GM23338 (cell line): ENCODE results near the gene OR2T6. TPM values are rescaled to one million over a fixed set of nuclear protein-coding genes. Genes with fewer than 3 reads are reported as not detected.

ENCODE experiments used
- ATAC-seq: fragments of 200-7000 bp; cut with Tn5 transposase; 3 replicates; pipeline ENCODE4 v1.9.1; 2020
- DNase-seq: peaks from one replicate; pipeline ENCODE4 v3.0.0-alpha.2; 2015; ENCODE audit warnings: low spot score
- H2AFZ ChIP-seq: fragments of 200-600 bp; sonication (generic); 2 replicates; pipeline ENCODE4 v1.8.0; 2016; ENCODE audit warnings: antibody characterized with exemption, mild to moderate bottlenecking, moderate library complexity
- H3F3A ChIP-seq: fragments of 200-600 bp; sonication (generic); replicated peaks from 2 replicates; pipeline ENCODE4 v1.8.0; 2017; ENCODE audit warnings: antibody characterized with exemption, mixed run types, low read depth
- H3K27ac ChIP-seq: fragments of 200-600 bp; sonication (generic); 2 replicates; pipeline ENCODE4 v1.6.1; 2016; ENCODE audit warnings: low read depth
- H3K27me3 ChIP-seq: fragments of 200-600 bp; sonication (generic); 2 replicates; pipeline ENCODE4 v1.8.0; 2016; ENCODE audit warnings: mild to moderate bottlenecking, mixed run types, moderate library complexity; ENCODE audit not compliant: insufficient read depth
- H3K36me3 ChIP-seq: fragments of 200-600 bp; sonication (generic); 2 replicates; pipeline ENCODE4 v1.8.0; 2016; ENCODE audit warnings: mild to moderate bottlenecking; ENCODE audit not compliant: insufficient read depth
- H3K4me1 ChIP-seq: fragments of 200-600 bp; sonication (generic); 2 replicates; pipeline ENCODE4 v1.8.0; 2016; ENCODE audit warnings: mild to moderate bottlenecking, moderate library complexity; ENCODE audit not compliant: insufficient read depth
- H3K4me2 ChIP-seq: fragments of 200-600 bp; sonication (generic); 2 replicates; pipeline ENCODE4 v1.7.1; 2017; ENCODE audit warnings: mixed run types
- H3K4me3 ChIP-seq: fragments of 200-600 bp; sonication (generic); 2 replicates; pipeline ENCODE4 v1.6.1; 2016; ENCODE audit warnings: mixed run types
- H3K79me2 ChIP-seq: fragments of 200-600 bp; sonication (generic); replicated peaks from 2 replicates; pipeline ENCODE4 v1.8.0; 2017; ENCODE audit warnings: mild to moderate bottlenecking; ENCODE audit not compliant: insufficient read depth
- H3K9me2 ChIP-seq: fragments of 200-600 bp; sonication (generic); 2 replicates; pipeline ENCODE4 v1.8.0; 2017; ENCODE audit not compliant: insufficient read depth
- H4K20me1 ChIP-seq: fragments of 200-600 bp; sonication (generic); replicated peaks from 2 replicates; pipeline ENCODE4 v1.8.0; 2017; ENCODE audit warnings: mild to moderate bottlenecking; ENCODE audit not compliant: insufficient read depth
- H3K27ac Mint-ChIP-seq: 2 replicates; pipeline ENCODE4 v1.8.0; 2020; ENCODE audit warnings: inconsistent platforms, mild to moderate bottlenecking, moderate library complexity, mixed read lengths
- H3K27me3 Mint-ChIP-seq: 3 replicates; pipeline ENCODE4 v1.8.0; 2022; ENCODE audit warnings: low read depth, mild to moderate bottlenecking, moderate library complexity, mixed read lengths, inconsistent platforms; ENCODE audit not compliant: insufficient read depth, poor library complexity
- H3K36me3 Mint-ChIP-seq: 3 replicates; pipeline ENCODE4 v1.8.0; 2021; ENCODE audit warnings: low read depth, mild to moderate bottlenecking, inconsistent platforms, moderate library complexity, mixed read lengths
- H3K4me1 Mint-ChIP-seq: 3 replicates; pipeline ENCODE4 v1.8.0; 2020; ENCODE audit warnings: mild to moderate bottlenecking, inconsistent platforms, mixed read lengths
- H3K4me3 Mint-ChIP-seq: 3 replicates; pipeline ENCODE4 v1.8.0; 2021; ENCODE audit warnings: moderate library complexity, mild to moderate bottlenecking, inconsistent platforms, mixed read lengths
- H3K9me3 Mint-ChIP-seq: 3 replicates; pipeline ENCODE4 v1.8.0; 2020; ENCODE audit warnings: moderate library complexity, mild to moderate bottlenecking, inconsistent platforms, mixed read lengths
- CREB1 ChIP-seq: fragments of 250-450 bp; sonication (Bioruptor Pico); IDR thresholded peaks from 2 replicates; pipeline ENCODE4 v1.5.0; 2020; ENCODE audit warnings: low read depth, mild to moderate bottlenecking, moderate library complexity
- CTCF ChIP-seq, 2 experiments: fragments of 200-600 bp in 1 of 2; sonication (generic) in 1 of 2; conservative IDR thresholded peaks; 2 replicates each; pipeline versions ENCODE4 v1.5.1 to v1.6.1; 2016 to 2017; ENCODE audit warnings: antibody characterized with exemption in 2 of 2, low read depth in 2 of 2, mild to moderate bottlenecking in 2 of 2, moderate library complexity in 1 of 2
- ETS1 ChIP-seq: IDR thresholded peaks from 2 replicates; pipeline ENCODE4 v1.6.1; 2016; ENCODE audit warnings: antibody characterized with exemption
- EZH2 ChIP-seq: fragments of 200-600 bp; sonication (generic); IDR thresholded peaks from one replicate; pipeline ENCODE4 v1.8.0; 2017; ENCODE audit warnings: antibody characterized with exemption, mild to moderate bottlenecking, low read depth; ENCODE audit not compliant: unreplicated experiment
- EZH2phosphoT487 ChIP-seq: fragments of 200-600 bp; sonication (generic); IDR thresholded peaks from one replicate; pipeline ENCODE4 v1.8.1; 2018; ENCODE audit warnings: antibody characterized with exemption; ENCODE audit not compliant: unreplicated experiment
- JUNB ChIP-seq: IDR thresholded peaks from one replicate; pipeline ENCODE4 v1.6.1; 2016; ENCODE audit warnings: antibody characterized with exemption; ENCODE audit not compliant: unreplicated experiment
- NANOG ChIP-seq: IDR thresholded peaks from 2 replicates; pipeline ENCODE4 v1.6.1; 2016; ENCODE audit warnings: antibody characterized with exemption, borderline replicate concordance
- POLR2AphosphoS5 ChIP-seq: IDR thresholded peaks from 2 replicates; pipeline ENCODE4 v1.6.1; 2016; ENCODE audit warnings: antibody characterized with exemption, low read depth
- STAT1 ChIP-seq: IDR thresholded peaks from one replicate; pipeline ENCODE4 v1.6.1; 2016; ENCODE audit warnings: antibody characterized with exemption; ENCODE audit not compliant: unreplicated experiment
- ZNF114 ChIP-seq: fragments of 250-450 bp; sonication (Bioruptor Pico); IDR thresholded peaks from 2 replicates; pipeline ENCODE4 v1.5.0; 2020; ENCODE audit warnings: mild to moderate bottlenecking, moderate library complexity
- ZNF331 ChIP-seq: fragments of 250-450 bp; sonication (Bioruptor Pico); IDR thresholded peaks from 2 replicates; pipeline ENCODE4 v1.5.0; 2020; ENCODE audit warnings: low read depth, mild to moderate bottlenecking, moderate library complexity
- polyA plus RNA-seq: library from polyadenylated mRNA; unstranded; fragments of >200 nt; fragmentation: Nextera tagmentation; extraction: Ambion mirVana; gene quantifications from 2 replicates; pipeline ENCODE4 v1.2.1, GENCODE V29; 2016
- total RNA-seq: library from RNA; depleted of rRNA; stranded (reverse); fragments of >200 nt; shearing (Covaris generic); gene quantifications from 2 replicates; pipeline ENCODE4 v1.2.3, GENCODE V29; 2014
- TF ChIP-seq, protein P1 (sequence below): fragments of 250-450 bp; sonication (Bioruptor Pico); IDR thresholded peaks from 2 replicates; pipeline ENCODE4 v1.5.0; 2020; ENCODE audit warnings: mild to moderate bottlenecking, moderate library complexity
- TF ChIP-seq, protein P2 (sequence below): IDR thresholded peaks from one replicate; pipeline ENCODE4 v1.6.1; 2018; ENCODE audit warnings: antibody characterized with exemption; ENCODE audit not compliant: unreplicated experiment

OR2T6 gene
- total and polyA plus RNA-seq, 2 experiments from 2014 or later = not detected

GRCh38 chr1:248348475-248348874, 27.1 kb upstream of the OR2T6 start, which contains the start of gene OR14C36:
OR14C36 (plus strand) TSS chr1:248348775; CDS start chr1:248348775, 0 bp downstream.
- peaks cover 2% of the 10 kb centered on the region for H3K27me3 Mint-ChIP-seq

More at GRCh38 chr1:248348475-248348874, 27.1 kb upstream of the OR2T6 start, which contains the start of gene OR14C36:
- ATAC-seq = no peak
- no peaks in the 10 kb centered on the region for H3K27me3 ChIP-seq
- Mint-ChIP-seq H3K36me3 (peaks cover 7% of the 10 kb centered on the region; the same call in 1 of the 3 replicates), H3K9me3 (peaks cover 78% of the 10 kb centered on the region), H3K27ac (no peak within 1 kb of the TSS), H3K4me3 (no peak within 1 kb of the TSS), H3K4me1 (no peaks in the 10 kb centered on the region)
- peaks cover 11% of the 10 kb centered on the region; the same call in 1 of the 2 replicates for H3K36me3 ChIP-seq
- no peaks in the 10 kb centered on the region for H4K20me1 ChIP-seq
- no peak within 1 kb of the TSS for H2AFZ ChIP-seq
- H3K4me3 ChIP-seq = no peak within 1 kb of the TSS; the same call in 1 of the 2 replicates
- no peaks in the 10 kb centered on the region for H3K4me1 ChIP-seq
- H3F3A ChIP-seq = no peaks in the 10 kb centered on the region
- no peak for DNase-seq
- TF ChIP-seq CTCF (conservative IDR thresholded peaks at IDR 0.05; ENCODE audit: low read depth in 2 of 2) (no peak), JUNB (no peak), ZNF331 (CRISPR knock-in tag) (no peak), ETS1 (no peak), EZH2phosphoT487 (no peak), STAT1 (no peak), CREB1 (CRISPR knock-in tag) (no peak), POLR2AphosphoS5 (no peak), NANOG (no peak), ZNF114 (CRISPR knock-in tag) (no peak), EZH2 (no peak)
- TF ChIP-seq, protein P1, sequence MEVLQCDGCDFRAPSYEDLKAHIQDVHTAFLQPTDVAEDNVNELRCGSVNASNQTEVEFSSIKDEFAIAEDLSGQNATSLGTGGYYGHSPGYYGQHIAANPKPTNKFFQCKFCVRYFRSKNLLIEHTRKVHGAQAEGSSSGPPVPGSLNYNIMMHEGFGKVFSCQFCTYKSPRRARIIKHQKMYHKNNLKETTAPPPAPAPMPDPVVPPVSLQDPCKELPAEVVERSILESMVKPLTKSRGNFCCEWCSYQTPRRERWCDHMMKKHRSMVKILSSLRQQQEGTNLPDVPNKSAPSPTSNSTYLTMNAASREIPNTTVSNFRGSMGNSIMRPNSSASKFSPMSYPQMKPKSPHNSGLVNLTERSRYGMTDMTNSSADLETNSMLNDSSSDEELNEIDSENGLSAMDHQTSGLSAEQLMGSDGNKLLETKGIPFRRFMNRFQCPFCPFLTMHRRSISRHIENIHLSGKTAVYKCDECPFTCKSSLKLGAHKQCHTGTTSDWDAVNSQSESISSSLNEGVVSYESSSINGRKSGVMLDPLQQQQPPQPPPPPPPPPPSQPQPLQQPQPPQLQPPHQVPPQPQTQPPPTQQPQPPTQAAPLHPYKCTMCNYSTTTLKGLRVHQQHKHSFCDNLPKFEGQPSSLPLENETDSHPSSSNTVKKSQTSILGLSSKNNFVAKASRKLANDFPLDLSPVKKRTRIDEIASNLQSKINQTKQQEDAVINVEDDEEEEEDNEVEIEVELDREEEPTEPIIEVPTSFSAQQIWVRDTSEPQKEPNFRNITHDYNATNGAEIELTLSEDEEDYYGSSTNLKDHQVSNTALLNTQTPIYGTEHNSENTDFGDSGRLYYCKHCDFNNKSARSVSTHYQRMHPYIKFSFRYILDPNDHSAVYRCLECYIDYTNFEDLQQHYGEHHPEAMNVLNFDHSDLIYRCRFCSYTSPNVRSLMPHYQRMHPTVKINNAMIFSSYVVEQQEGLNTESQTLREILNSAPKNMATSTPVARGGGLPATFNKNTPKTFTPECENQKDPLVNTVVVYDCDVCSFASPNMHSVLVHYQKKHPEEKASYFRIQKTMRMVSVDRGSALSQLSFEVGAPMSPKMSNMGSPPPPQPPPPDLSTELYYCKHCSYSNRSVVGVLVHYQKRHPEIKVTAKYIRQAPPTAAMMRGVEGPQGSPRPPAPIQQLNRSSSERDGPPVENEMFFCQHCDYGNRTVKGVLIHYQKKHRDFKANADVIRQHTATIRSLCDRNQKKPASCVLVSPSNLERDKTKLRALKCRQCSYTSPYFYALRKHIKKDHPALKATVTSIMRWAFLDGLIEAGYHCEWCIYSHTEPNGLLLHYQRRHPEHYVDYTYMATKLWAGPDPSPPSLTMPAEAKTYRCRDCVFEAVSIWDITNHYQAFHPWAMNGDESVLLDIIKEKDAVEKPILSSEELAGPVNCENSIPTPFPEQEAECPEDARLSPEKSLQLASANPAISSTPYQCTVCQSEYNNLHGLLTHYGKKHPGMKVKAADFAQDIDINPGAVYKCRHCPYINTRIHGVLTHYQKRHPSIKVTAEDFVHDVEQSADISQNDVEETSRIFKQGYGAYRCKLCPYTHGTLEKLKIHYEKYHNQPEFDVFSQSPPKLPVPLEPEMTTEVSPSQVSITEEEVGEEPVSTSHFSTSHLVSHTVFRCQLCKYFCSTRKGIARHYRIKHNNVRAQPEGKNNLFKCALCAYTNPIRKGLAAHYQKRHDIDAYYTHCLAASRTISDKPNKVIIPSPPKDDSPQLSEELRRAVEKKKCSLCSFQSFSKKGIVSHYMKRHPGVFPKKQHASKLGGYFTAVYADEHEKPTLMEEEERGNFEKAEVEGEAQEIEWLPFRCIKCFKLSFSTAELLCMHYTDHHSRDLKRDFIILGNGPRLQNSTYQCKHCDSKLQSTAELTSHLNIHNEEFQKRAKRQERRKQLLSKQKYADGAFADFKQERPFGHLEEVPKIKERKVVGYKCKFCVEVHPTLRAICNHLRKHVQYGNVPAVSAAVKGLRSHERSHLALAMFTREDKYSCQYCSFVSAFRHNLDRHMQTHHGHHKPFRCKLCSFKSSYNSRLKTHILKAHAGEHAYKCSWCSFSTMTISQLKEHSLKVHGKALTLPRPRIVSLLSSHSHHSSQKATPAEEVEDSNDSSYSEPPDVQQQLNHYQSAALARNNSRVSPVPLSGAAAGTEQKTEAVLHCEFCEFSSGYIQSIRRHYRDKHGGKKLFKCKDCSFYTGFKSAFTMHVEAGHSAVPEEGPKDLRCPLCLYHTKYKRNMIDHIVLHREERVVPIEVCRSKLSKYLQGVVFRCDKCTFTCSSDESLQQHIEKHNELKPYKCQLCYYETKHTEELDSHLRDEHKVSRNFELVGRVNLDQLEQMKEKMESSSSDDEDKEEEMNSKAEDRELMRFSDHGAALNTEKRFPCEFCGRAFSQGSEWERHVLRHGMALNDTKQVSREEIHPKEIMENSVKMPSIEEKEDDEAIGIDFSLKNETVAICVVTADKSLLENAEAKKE (CRISPR knock-in tag) = no peak
- TF ChIP-seq, protein P2, sequence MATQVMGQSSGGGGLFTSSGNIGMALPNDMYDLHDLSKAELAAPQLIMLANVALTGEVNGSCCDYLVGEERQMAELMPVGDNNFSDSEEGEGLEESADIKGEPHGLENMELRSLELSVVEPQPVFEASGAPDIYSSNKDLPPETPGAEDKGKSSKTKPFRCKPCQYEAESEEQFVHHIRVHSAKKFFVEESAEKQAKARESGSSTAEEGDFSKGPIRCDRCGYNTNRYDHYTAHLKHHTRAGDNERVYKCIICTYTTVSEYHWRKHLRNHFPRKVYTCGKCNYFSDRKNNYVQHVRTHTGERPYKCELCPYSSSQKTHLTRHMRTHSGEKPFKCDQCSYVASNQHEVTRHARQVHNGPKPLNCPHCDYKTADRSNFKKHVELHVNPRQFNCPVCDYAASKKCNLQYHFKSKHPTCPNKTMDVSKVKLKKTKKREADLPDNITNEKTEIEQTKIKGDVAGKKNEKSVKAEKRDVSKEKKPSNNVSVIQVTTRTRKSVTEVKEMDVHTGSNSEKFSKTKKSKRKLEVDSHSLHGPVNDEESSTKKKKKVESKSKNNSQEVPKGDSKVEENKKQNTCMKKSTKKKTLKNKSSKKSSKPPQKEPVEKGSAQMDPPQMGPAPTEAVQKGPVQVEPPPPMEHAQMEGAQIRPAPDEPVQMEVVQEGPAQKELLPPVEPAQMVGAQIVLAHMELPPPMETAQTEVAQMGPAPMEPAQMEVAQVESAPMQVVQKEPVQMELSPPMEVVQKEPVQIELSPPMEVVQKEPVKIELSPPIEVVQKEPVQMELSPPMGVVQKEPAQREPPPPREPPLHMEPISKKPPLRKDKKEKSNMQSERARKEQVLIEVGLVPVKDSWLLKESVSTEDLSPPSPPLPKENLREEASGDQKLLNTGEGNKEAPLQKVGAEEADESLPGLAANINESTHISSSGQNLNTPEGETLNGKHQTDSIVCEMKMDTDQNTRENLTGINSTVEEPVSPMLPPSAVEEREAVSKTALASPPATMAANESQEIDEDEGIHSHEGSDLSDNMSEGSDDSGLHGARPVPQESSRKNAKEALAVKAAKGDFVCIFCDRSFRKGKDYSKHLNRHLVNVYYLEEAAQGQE = no peak
- no peak within 1 kb of the TSS for H3K4me2 ChIP-seq
- H3K27ac ChIP-seq = no peak within 1 kb of the TSS
- H3K9me2 ChIP-seq = no peaks in the 10 kb centered on the region
- no peaks in the 10 kb centered on the region for H3K79me2 ChIP-seq
